HG03066 (cell line): ENCODE data around the gene TFDP1.

Experiments used
- ATAC-seq: cut with Tn5 transposase; IDR thresholded peaks from one replicate; pipeline ENCODE4 v1.9.1; 2021; ENCODE audit warnings: low read depth; ENCODE audit not compliant: unreplicated experiment

The TFDP1 gene

DNA sequence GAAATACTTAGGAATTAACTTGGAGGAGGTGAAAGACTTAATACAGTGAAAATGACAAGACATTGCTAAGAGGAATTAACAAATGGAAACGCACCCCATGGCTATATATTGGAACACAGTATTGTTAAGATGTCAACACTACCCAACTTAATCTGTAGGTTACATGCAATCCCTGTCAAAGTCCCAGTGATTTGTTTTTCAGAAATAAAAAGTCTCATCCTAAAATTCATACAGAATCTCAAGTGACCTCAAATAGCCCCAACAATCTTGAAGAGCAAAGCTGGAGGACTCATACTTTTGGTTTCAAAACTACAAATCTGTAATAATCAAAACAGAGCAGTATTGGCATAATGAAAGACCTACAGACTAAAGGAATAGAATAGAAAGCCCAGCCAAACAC lies 60.2 kb downstream of the TFDP1 start:
- no peak for ATAC-seq

- no peak for ATAC-seq
These were observed 60.8 kb downstream of the TFDP1 start for GRCh38 chr13:113645329-113645728.

GRCh38 chr13:113646376-113646775 lies 61.8 kb downstream of the TFDP1 start:
- ATAC-seq, result no peak

DNA sequence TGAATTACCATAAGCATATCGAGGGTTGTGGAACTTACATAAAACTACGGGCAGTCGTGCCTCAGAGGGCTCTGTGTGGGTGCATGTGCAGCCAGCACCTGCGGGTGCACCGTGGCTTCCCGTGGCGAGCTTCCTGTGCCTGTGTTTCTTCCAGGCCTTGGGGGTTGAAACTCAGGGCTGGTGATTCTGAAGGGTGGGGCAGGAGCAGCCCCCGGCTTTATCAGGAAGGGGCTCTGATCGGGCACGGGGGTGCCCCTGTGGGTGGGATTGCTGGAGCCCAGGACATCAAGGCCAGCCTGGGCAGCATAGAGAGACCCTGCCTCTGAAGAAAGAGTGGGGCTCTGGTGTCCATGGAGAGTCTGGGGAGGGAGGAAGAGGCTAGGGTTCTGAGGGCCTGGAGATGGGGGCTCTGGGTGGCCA lies 62.4 kb downstream of the TFDP1 start:
- no peak for ATAC-seq

- no peak for ATAC-seq
These were observed 63.0 kb downstream of the TFDP1 start for GRCh38 chr13:113647351-113648215.

DNA sequence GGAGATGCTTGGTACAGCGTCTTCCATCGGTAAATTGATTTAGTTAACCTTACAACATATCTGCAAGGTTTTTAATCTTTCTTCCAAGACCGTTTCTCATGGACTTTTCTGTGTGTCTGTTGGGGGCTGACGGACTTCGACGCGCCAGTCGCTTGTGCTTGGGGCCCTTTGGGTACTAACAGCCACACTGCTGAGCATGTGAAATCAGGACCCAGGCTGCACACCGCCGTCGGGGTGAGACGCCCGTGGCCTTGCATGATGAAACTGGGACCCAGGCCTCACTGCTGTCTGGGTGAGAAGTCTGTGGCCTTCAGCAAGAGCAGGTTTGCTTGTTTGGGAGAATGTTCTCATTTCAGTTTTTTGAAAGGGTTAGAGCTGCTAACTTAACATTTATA lies 63.7 kb downstream of the TFDP1 start:
- no peak for ATAC-seq

DNA sequence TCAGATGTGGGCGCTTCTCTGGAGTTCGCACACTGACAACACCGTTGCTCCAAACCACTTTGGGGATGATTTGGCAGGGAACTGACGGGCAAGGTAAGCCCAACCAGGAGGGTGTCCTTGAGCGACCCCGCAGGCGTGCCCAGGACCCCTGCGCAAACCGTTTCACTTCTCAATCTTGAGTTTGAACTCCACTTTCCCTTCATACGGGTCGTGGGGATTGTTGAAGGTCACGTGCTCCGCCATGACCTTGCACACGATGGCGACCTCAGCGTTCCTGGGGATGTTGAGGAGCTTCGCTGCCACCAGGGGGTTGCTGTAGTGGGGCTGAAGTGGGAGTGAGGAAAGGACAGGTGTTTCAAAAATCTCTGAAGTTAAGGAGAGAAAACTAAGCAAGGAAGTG lies 64.7 kb downstream of the TFDP1 start:
- ATAC-seq, result no peak

- ATAC-seq, result no peak
These were observed 65.7 kb downstream of the TFDP1 start for GRCh38 chr13:113650275-113650674.

DNA sequence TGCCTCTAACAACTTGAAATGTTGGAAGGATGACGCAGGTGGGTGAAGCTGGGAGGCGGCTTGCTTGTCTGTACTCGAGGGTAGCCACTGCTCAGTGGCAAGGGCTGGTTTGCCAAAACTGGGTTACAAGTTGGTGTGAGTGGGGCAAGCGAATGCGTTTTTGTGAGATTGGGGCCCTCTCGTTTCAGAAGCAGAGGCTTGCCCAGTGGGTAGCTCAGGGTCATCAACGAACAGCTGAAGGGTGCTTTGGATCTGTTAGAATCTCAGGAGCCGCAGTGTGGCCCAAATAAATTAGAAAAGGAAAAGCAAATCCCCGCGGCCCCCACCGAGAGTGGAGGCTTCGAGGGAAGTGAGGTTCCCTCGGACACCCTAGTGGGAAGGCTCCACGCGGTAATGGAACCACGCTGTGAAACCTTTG lies 66.2 kb downstream of the TFDP1 start:
- no peak for ATAC-seq

GRCh38 chr13:113651511-113652403 lies 67.2 kb downstream of the TFDP1 start:
- no peak for ATAC-seq

- ATAC-seq, result no peak
These were observed 68.1 kb downstream of the TFDP1 start for GRCh38 chr13:113652404-113653263.

DNA sequence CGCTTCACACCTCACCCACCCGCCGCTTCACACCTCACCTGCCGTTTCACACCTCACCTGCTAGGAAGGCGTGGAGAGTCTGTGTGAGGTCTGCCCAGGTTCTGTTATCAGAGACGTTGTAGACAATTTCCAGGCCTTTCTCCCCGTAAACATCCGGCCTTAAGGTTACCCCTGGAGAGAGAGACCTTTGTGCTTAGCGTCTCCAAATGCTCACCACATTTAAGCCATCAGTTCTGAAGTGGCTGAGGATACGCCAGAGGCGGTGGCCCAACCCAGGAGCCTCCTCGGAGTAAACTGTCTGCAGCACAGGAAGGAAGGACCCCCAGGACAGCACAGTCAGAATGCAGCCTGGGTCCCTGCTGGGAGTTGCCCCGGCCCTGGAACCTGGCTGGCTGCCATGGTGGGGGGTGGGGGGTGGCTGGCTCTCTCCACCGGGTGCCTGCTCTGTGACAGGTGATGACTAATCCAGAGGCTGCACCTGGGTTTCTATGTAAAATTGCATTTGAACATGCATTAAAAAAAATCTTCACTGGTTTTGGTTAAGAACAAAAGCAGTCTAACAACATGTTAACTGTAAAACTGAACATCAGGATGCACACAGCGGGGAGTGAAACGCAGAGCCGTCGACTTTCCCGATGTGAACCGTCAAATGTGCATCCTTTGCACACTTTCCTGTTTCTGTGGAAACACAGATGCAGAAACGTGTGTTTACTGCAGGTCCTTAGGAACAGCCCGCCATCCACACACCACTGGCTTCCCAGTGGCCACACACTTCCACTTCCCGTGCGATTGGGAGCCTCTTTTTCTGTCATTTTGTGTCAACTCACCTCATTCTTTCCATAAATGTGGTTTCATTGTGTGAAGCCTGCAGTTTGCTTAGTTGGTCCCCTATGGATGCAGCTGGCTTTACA lies 69.0 kb downstream of the TFDP1 start:
- no peak for ATAC-seq

- ATAC-seq, result no peak
These were observed 69.6 kb downstream of the TFDP1 start for GRCh38 chr13:113654175-113654560.

DNA sequence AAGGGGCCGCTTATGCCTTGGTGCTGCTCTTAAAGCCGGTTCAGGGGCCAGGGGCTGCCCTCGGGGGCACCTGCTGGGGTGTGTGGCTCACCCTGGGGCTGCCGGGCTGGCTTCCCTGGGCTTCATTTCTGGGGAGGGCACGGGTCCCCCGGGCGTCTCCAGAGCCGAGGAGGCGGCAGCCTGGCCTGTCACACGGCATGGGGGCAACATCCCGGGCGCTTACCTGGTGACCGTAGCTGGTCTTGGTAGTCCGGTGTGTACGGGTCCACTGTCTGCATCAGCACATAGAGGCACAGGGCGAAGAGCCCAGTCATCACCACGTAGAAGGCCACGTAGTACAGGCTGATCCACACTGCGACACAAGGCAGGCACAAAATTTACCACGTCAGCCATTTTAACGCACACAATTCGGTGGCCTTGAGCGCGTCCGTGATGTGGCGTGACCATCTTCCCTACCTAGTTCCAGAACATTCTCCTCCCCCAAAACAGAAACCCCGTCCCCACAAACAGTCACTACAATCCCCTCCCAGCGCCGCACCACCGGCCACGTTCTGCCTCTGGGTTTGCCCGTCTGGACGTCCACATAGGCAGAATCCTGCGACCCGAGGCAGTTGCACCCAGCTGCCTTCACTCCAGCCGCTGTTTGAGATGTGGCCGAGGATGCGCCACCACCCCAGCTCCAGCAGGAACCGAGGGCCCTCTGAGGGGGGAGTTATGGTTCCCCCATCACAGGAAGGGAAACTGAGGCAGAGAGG lies 70.2 kb downstream of the TFDP1 start:
- no peak for ATAC-seq

- ATAC-seq, result no peak
These were observed 70.9 kb downstream of the TFDP1 start for GRCh38 chr13:113655346-113656002.

DNA sequence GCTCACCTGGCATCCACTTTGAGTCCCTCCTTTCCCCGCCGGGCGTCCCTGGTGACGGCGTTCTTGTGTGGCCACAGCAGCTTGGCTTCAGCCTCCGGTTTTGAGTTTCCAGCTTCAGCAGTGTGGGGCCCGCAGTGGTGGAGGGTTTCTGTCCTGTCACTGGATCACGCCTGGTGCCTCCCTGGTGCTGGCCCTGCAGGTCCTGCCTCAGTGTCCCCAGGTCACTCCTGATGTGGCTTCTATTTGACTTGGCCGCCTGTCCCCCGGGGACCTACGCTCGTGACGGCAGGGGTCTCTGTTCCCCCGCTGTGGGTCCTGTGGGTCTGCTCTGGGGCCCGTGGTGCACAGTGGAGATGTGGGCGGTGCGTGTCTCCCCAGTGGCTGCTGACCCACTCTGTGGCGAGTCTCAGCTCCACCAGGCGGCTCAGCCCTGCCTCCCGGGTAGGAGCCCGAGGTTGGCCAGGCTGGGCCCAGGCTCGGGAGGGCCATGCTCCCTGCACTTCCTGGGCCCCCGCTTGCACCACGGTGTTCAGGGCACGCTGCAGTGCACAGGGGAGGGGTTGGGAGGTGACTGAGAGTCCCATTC lies 71.5 kb downstream of the TFDP1 start:
- no peak for ATAC-seq

DNA sequence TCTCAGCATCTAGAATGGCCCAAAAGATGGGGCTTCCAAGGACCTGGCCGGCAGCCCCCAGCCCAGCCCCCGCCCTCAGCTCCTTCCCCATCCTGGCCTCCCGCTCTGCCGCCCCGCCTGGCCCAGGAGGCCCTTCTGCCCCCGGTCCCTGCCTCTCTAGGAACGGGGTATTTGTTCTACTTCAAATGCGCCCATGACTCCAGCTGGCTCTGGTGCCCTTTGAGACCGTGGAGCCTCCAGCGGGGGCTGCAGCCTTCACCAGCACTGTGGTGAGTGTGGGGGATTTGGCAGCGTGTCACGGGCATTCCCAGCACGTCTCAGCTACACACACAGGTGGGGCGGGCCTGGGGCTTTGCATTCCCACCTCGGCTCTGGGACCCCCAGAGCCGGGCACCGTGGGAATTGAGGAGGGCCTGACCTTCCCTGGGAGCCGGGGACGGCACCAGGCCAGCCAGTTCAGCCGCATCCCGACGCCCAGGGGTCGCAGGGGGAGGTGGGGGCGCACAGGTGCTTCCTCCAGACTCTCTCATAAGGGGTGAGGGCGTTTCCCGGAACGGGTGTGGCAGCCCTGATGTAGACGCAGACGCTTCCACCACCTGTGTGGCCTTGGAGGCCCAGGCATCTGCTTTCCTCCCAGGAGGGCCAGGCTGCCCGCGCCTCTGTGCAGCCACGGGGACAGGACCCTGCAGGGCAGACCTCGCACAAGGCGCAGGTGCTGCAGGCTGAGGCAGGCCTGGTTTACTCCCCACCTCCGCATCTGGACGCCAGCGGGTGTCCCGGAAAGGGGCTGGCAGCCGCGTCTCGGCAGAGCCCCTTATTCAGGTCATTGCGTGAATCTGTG lies 72.5 kb downstream of the TFDP1 start:
- ATAC-seq, result no peak
